ENCODE data around the gene HSFX1.
A peak's percentile ranks its signal among the peaks of the same experiment; 100 is the strongest.

The HSFX1 gene

DNA sequence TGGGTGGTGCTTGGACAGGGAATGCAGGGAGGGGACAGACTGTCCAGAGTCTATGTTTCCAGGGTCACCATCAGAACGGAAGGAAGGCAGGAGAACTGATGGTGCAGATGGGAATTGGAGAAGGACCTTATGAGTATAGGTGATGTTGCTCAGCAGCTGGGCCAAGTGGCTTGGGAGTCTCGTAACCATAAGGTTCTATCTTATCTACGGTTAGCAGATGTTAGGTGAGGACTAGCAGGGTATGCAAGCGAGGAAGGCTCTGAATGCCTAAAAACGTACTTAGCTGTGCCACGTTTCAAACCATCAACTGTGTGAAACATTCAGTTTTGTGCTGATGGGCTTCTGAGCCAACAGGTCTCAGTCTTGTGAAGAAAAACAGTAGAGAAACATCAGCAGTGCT lies 30.2 kb downstream of the HSFX1 start:
- TF ChIP-seq, protein P1, sequence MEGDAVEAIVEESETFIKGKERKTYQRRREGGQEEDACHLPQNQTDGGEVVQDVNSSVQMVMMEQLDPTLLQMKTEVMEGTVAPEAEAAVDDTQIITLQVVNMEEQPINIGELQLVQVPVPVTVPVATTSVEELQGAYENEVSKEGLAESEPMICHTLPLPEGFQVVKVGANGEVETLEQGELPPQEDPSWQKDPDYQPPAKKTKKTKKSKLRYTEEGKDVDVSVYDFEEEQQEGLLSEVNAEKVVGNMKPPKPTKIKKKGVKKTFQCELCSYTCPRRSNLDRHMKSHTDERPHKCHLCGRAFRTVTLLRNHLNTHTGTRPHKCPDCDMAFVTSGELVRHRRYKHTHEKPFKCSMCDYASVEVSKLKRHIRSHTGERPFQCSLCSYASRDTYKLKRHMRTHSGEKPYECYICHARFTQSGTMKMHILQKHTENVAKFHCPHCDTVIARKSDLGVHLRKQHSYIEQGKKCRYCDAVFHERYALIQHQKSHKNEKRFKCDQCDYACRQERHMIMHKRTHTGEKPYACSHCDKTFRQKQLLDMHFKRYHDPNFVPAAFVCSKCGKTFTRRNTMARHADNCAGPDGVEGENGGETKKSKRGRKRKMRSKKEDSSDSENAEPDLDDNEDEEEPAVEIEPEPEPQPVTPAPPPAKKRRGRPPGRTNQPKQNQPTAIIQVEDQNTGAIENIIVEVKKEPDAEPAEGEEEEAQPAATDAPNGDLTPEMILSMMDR (IDR thresholded peaks at IDR 0.05; ENCODE audit: low read depth, low read length, missing control alignments) = no peak
- H3K4me3 ChIP-seq (ENCODE audit: low read depth, low read length) = no peak overlapping the region
- DNase-seq (ENCODE audit: low read depth) = no peak

GRCh38 chrX:149807747-149808458 lies 34.0 kb downstream of the HSFX1 start:
- no peak overlapping the region for H3K4me3 ChIP-seq (ENCODE audit: low read depth, low read length)
- DNase-seq (ENCODE audit: low read depth) = no peak
- TF ChIP-seq, protein P1 (IDR thresholded peaks at IDR 0.05; ENCODE audit: low read depth, low read length, missing control alignments) = no peak

- DNase-seq (ENCODE audit: low read depth) = no peak
- no peak overlapping the region for H3K4me3 ChIP-seq (ENCODE audit: low read depth, low read length)
- TF ChIP-seq, protein P1 (IDR thresholded peaks at IDR 0.05; ENCODE audit: low read depth, low read length, missing control alignments) = no peak
Observed at GRCh38 chrX:149818652-149819051, 44.8 kb downstream of the HSFX1 start.

GRCh38 chrX:149819371-149819770 lies 45.5 kb downstream of the HSFX1 start:
- H3K4me3 ChIP-seq (ENCODE audit: low read depth, low read length) = no peak overlapping the region
- TF ChIP-seq, protein P1 (IDR thresholded peaks at IDR 0.05; ENCODE audit: low read depth, low read length, missing control alignments) = no peak
- DNase-seq (ENCODE audit: low read depth) = no peak

DNA sequence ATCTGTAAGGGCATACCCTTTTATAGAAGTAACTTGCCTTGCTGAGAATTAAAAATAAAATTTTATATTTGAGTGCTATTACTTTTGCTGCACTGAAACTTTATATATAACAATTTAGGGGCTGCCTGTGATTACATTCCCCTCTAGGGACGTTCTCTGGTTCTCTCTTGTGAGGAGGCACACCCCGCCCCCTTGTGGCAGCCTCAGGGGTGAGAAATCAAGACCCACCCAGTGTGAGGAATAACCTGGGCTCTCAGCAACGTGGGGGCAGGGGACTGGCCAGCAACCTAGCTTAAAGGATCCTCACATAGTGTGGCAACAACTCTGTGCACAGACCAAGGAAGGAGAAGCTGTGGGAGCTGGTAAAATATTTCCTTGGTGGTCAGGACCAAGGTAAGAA lies 51.6 kb downstream of the HSFX1 start:
- TF ChIP-seq, protein P1 (IDR thresholded peaks at IDR 0.05; ENCODE audit: low read depth, low read length, missing control alignments) = peak; percentile 42
- no peak overlapping the region for H3K4me3 ChIP-seq (ENCODE audit: low read depth, low read length)
- DNase-seq (ENCODE audit: low read depth) = no peak
